ENCODE data around the gene RECQL5.

- TF ChIP-seq GATA2 (IDR thresholded peaks at IDR 0.05; ENCODE audit: low read depth, low read length) (no peak), GATA3 (IDR thresholded peaks at IDR 0.05; ENCODE audit: low read depth, low read length) (no peak)
Measured at GRCh38 chr17:75701288-75701687, 34.3 kb upstream of the RECQL5 start.
